Measurements from ENCODE around the gene PDCD11. TPM values are rescaled to one million over a fixed set of nuclear protein-coding genes. Genes with fewer than 3 reads are reported as not detected.

PDCD11 gene
- total RNA-seq, 1 experiment from 2014 or later: 78.8 TPM

GRCh38 chr10:103443475-103444185 lies 47.2 kb downstream of the PDCD11 start:
- Mint-ChIP-seq H3K27ac (no peak overlapping the region), H3K36me3 (peaks cover 71% of the 10 kb centered on the region), H3K9me3 (no peaks in the 10 kb centered on the region), H3K4me3 (no peak overlapping the region), H3K4me1 (no peaks in the 10 kb centered on the region), H3K27me3 (ENCODE audit: low read depth) (no peaks in the 10 kb centered on the region)
- CTCF ChIA-PET: interaction anchor here (2.7 kb wide), 1 partner anchor 42 kb away, joined by 11 read pairs; no protein-coding TSS in a partner anchor
- ATAC-seq: no peak
- TF ChIP-seq ZNF425 (CRISPR knock-in tag; conservative IDR thresholded peaks at IDR 0.05) (no peak), HMGXB4 (CRISPR knock-in tag; IDR thresholded peaks at IDR 0.05) (0 out of 2 replicates have a peak, but pooled peaks have one; percentile 25), TEAD1 (CRISPR knock-in tag; IDR thresholded peaks at IDR 0.05) (no peak), PRDM15 (CRISPR knock-in tag; IDR thresholded peaks at IDR 0.05) (no peak), ZNF219 (CRISPR knock-in tag; IDR thresholded peaks at IDR 0.05; ENCODE audit: borderline replicate concordance) (no peak), ATF2 (CRISPR knock-in tag; IDR thresholded peaks at IDR 0.05; ENCODE audit: borderline replicate concordance, low read depth) (no peak)
- DNase-seq (ENCODE audit: low spot score): no peak
- POLR2A ChIA-PET: no interaction called here

- Mint-ChIP-seq H3K9me3 (no peaks in the 10 kb centered on the region), H3K27me3 (ENCODE audit: low read depth) (no peaks in the 10 kb centered on the region), H3K27ac (no peak overlapping the region), H3K4me1 (no peaks in the 10 kb centered on the region), H3K36me3 (peaks cover 66% of the 10 kb centered on the region), H3K4me3 (no peak overlapping the region)
- DNase-seq (ENCODE audit: low spot score) (no peak), ATAC-seq (no peak)
- POLR2A ChIA-PET: no interaction called here
- CTCF ChIA-PET: interaction anchor here (0.6 kb wide), 1 partner anchor 17 kb away, joined by 3 read pairs; no protein-coding TSS in a partner anchor
- TF ChIP-seq TP53 (CRISPR knock-in tag; IDR thresholded peaks at IDR 0.05): no peak
- TF ChIP-seq KAT7 (CRISPR knock-in tag; IDR thresholded peaks at IDR 0.05; ENCODE audit: borderline replicate concordance): no peak
- TF ChIP-seq ZNF281 (CRISPR knock-in tag; IDR thresholded peaks at IDR 0.05): no peak
These were observed 48.1 kb downstream of the PDCD11 start for GRCh38 chr10:103444478-103444877.
